22Rv1 (cell line): Measurements from ENCODE around the gene SLC25A28.

Experiments
- ZFX ChIP-seq: fragments of 450-650 bp; IDR thresholded peaks from 2 replicates; pipeline ENCODE4 v1.6.1; 2017; ENCODE audit warnings: antibody characterized with exemption, borderline replicate concordance
- TF ChIP-seq, protein P1 (sequence below): fragments of 450-650 bp; IDR thresholded peaks from 2 replicates; pipeline ENCODE4 v1.5.1; 2017; ENCODE audit warnings: mild to moderate bottlenecking

DNA sequence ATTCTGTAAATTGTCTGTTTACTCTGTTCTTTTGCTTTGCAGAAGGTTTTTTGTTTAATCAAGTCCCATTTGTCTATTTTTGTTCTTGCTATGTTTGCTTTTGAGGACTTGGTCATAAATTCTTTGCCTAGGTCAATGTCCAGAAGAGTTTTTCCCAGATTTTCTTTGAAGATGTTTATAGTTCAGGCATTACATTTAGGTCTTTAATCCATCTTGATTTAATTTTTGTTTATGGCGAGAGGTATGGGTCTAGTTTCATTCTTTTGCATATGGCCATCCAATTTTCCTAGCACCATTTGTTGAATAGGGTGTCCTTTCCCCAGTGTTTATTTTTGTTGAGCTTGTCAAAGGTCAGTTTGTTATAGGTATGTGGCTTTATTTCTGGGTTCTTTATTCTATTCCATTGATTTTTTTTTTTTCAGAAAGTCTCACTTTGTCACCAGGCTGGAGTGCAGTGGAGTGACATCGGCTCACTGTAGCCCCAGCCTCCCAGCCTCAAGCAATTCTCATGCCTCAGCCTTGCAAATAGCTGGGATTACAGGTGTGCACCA, 27.4 kb upstream of the SLC25A28 start:
- TF ChIP-seq, protein P1, sequence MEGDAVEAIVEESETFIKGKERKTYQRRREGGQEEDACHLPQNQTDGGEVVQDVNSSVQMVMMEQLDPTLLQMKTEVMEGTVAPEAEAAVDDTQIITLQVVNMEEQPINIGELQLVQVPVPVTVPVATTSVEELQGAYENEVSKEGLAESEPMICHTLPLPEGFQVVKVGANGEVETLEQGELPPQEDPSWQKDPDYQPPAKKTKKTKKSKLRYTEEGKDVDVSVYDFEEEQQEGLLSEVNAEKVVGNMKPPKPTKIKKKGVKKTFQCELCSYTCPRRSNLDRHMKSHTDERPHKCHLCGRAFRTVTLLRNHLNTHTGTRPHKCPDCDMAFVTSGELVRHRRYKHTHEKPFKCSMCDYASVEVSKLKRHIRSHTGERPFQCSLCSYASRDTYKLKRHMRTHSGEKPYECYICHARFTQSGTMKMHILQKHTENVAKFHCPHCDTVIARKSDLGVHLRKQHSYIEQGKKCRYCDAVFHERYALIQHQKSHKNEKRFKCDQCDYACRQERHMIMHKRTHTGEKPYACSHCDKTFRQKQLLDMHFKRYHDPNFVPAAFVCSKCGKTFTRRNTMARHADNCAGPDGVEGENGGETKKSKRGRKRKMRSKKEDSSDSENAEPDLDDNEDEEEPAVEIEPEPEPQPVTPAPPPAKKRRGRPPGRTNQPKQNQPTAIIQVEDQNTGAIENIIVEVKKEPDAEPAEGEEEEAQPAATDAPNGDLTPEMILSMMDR, result no peak
- no peak for TF ChIP-seq ZFX
